Retinal pigment epithelial cell (primary cell): ENCODE data around the gene EIF3L.
A peak's percentile ranks its signal among the peaks of the same experiment; 100 is the strongest.

Experiments
- DNase-seq: peaks from one replicate; pipeline ENCODE4 v3.0.0-alpha.2; 2010; ENCODE audit warnings: low read depth
- H3K4me3 ChIP-seq: 2 replicates; pipeline ENCODE4 v1.5.1; 2011; ENCODE audit warnings: mild to moderate bottlenecking, low read length, control low read depth, moderate library complexity
- CTCF ChIP-seq: conservative IDR thresholded peaks from 2 replicates; pipeline ENCODE4 v1.5.1; 2011; ENCODE audit warnings: low read depth, low read length, control low read depth, inconsistent platforms

Gene EIF3L

GRCh38 chr22:37898441-37899181, 49.4 kb downstream of the EIF3L start:
- TF ChIP-seq CTCF: peak; percentile 4
- DNase-seq: no peak
- no peak overlapping the region for H3K4me3 ChIP-seq

GRCh38 chr22:37904572-37905533, 55.6 kb downstream of the EIF3L start:
- DNase-seq: peak; percentile 80
- TF ChIP-seq CTCF: no peak
- H3K4me3 ChIP-seq: no peak overlapping the region

- H3K4me3 ChIP-seq: peak within 1 kb of the TSS; percentile 77
- no peak for DNase-seq
- TF ChIP-seq CTCF: no peak
Measured at GRCh38 chr22:37905534-37906363, 56.5 kb downstream of the EIF3L start, which contains the start of gene MICALL1. TSS of gene MICALL1 (plus strand) at chr22:37906297. CDS start at chr22:37906423, 126 bp downstream.

- H3K4me3 ChIP-seq: peak overlapping the region; percentile 77
- no peak for DNase-seq
- TF ChIP-seq CTCF: no peak
Measured at GRCh38 chr22:37906364-37907008, 57.3 kb downstream of the EIF3L start.

GRCh38 chr22:37907036-37907954, 58.1 kb downstream of the EIF3L start:
- H3K4me3 ChIP-seq: peak overlapping the region; percentile 77
- DNase-seq: no peak
- TF ChIP-seq CTCF: no peak

DNA sequence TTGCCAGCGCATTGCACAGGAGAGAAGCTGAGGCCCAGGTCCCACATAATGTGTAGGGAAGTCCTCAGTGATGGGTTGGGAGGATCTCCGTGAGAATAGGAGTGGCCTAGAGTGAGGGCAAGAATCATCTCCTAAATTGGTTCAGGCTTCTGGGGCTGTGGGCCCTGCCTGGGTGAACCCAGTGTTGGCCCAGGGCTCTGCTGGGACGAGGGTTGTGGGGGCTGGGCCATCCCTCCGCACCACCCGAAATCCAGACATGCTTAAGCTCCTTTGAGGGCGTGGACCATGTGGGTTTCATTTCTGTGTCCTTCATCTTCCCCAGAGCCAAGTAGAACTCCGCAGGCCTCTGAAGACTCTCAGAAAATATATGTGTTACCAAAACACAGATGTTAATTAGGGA, 60.5 kb downstream of the EIF3L start:
- H3K4me3 ChIP-seq: no peak overlapping the region
- DNase-seq: no peak
- TF ChIP-seq CTCF: no peak
